ENCODE results near the gene KCNT1. TPM values are rescaled to one million over a fixed set of nuclear protein-coding genes. Genes with fewer than 3 reads are reported as not detected.
A peak's percentile ranks its signal among the peaks of the same experiment; 100 is the strongest.

KCNT1 gene
- not detected for total RNA-seq

DNA sequence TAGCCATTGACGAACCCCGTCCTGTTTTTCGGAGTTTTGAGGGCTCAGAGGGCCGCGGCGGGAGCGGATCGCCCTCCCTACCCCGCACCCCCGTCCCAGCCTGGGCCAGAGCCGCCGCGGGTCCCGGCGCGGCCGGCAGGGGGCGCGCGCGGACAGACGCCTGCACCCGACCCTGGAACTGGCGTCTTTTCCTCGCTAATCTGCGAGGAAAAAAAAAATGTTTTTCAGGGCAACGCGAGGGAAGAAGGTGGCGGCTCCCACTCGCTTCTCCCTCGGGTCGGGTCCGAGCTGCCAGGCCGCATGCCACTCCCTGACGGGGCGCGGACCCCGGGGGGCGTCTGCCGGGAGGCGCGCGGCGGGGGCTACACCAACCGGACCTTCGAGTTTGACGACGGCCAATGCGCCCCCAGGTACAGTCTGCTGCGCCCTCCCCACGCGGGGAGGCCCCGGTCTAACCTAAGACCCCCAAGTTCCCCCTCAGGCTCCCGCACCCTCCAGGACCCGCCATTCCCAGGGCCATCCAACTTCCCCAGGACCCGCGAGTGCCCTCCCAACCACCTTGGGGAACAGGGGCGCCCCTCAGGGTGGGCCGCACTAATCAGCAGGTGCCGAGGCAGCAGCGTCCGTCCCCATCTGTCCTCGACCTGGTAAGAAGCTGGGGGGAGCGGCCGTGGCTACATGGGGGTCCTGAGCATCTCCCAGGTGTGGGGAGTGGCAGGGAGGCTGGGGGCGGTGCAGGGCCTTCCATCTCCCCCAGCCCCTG is at the start of gene KCNT1:
KCNT1 (plus strand) TSS at position 227 of the 763 bp plus-strand sequence; CDS start at position 301, 74 bp downstream.
- DNase-seq: peak; percentile 65
- ChIA-PET POLR2A (no interaction called here), CTCF (interaction anchor here (0.7 to 1.1 kb wide), 3 partner anchors 13 to 1455 kb away, joined by 3 read pairs; no protein-coding TSS in a partner anchor)
- peak; percentile 84 for ATAC-seq
- H3K36me3 Mint-ChIP-seq (ENCODE audit: low read depth): no peaks in the 10 kb centered on the region
- intact Hi-C loops (cut with micrococcal nuclease): no loop called here
- no peaks in the 10 kb centered on the region for H3K9me3 Mint-ChIP-seq
- TF ChIP-seq, protein P1, sequence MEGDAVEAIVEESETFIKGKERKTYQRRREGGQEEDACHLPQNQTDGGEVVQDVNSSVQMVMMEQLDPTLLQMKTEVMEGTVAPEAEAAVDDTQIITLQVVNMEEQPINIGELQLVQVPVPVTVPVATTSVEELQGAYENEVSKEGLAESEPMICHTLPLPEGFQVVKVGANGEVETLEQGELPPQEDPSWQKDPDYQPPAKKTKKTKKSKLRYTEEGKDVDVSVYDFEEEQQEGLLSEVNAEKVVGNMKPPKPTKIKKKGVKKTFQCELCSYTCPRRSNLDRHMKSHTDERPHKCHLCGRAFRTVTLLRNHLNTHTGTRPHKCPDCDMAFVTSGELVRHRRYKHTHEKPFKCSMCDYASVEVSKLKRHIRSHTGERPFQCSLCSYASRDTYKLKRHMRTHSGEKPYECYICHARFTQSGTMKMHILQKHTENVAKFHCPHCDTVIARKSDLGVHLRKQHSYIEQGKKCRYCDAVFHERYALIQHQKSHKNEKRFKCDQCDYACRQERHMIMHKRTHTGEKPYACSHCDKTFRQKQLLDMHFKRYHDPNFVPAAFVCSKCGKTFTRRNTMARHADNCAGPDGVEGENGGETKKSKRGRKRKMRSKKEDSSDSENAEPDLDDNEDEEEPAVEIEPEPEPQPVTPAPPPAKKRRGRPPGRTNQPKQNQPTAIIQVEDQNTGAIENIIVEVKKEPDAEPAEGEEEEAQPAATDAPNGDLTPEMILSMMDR (IDR thresholded peaks at IDR 0.05): peak; percentile 93
- no peak within 1 kb of the TSS for H3K4me3 Mint-ChIP-seq
- peaks cover 14% of the 10 kb centered on the region for H3K27me3 Mint-ChIP-seq
- no peak within 1 kb of the TSS for H3K27ac Mint-ChIP-seq
- H3K4me1 Mint-ChIP-seq (ENCODE audit: low read depth): no peaks in the 10 kb centered on the region

DNA sequence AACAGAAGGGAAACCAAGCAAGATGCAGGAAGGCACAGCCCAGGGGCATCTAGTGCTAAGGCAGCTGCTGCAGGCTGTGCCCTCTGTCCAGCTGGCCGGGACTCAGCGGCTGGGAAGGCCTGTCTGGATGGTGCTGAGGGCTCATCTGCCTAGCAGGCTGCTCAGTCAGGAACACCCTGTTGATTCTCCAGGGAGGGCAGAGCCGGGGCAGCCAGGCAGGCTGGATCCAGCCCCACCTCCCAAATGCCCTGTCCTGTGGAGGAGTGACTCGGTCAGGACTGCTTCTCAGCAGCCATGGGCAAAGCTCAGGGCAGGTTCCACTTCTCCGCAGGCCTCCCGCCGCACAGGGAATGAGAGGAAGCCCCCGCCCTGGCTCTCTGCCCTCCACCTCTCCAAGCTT is 46.7 kb upstream of the KCNT1 start:
- CTCF ChIA-PET: interaction anchor here (1.4 kb wide), 1 partner anchor 13 kb away, joined by 3 read pairs; no protein-coding TSS in a partner anchor
- no peak for ATAC-seq
- DNase-seq: no peak
- no peak overlapping the region for H3K27ac Mint-ChIP-seq
- H3K9me3 Mint-ChIP-seq: peaks cover 2% of the 10 kb centered on the region
- TF ChIP-seq, protein P1 (IDR thresholded peaks at IDR 0.05): no peak
- H3K4me1 Mint-ChIP-seq (ENCODE audit: low read depth): no peaks in the 10 kb centered on the region
- no peak overlapping the region for H3K4me3 Mint-ChIP-seq
- H3K36me3 Mint-ChIP-seq (ENCODE audit: low read depth): no peaks in the 10 kb centered on the region
- intact Hi-C loops (cut with micrococcal nuclease): no loop called here
- H3K27me3 Mint-ChIP-seq: peaks cover 6% of the 10 kb centered on the region
- POLR2A ChIA-PET: no interaction called here

DNA sequence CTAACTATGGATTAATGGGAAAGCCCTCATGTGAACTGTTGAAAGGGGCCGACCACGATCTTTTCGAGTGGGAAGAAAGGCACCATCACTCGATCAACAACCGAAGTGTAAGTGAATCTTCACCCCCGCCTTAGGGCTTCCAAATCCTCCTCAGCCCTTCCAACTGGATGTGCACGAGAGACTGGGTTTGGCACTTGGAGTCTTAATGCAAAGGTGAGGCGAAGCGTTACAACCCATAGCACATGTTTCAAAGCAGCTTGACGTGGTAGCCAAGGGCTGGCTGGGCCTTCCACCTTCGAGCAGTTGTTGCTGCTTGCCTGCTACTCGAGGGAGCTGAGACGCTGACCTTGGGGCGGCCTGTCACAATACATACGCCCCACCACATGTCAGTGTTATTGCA is 44.6 kb upstream of the KCNT1 start:
- Mint-ChIP-seq H3K27ac (no peak overlapping the region), H3K4me3 (no peak overlapping the region), H3K27me3 (peaks cover 4% of the 10 kb centered on the region), H3K9me3 (no peaks in the 10 kb centered on the region), H3K36me3 (ENCODE audit: low read depth) (no peaks in the 10 kb centered on the region), H3K4me1 (ENCODE audit: low read depth) (no peaks in the 10 kb centered on the region)
- ATAC-seq (no peak), DNase-seq (no peak)
- POLR2A ChIA-PET: no interaction called here
- CTCF ChIA-PET: interaction anchor here (1.0 kb wide), 1 partner anchor 45 kb away, joined by 3 read pairs; the partner anchor contains the start of gene KCNT1
- TF ChIP-seq, protein P1 (IDR thresholded peaks at IDR 0.05): no peak
- intact Hi-C loops (cut with micrococcal nuclease): no loop called here

DNA sequence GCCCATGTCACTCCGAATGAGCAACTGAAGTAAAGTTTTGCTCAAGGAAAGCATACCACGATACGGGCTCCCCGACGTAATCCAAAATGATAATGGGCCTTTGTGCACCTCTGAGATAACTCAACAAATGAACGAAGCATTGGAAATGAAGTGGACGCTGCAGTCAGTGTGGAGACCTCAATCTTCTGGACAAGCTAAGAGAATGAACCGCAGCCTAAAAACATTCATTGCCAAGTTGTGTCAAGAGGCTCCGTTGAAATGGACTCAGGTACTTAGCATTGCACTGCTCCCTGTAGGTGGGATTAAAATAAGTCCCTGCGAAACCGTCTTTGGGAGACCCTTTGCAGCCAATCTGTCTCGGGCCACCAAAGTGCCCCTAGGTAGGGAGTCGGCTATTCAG is 42.7 kb upstream of the KCNT1 start:
- Mint-ChIP-seq H3K9me3 (no peaks in the 10 kb centered on the region), H3K4me1 (ENCODE audit: low read depth) (no peaks in the 10 kb centered on the region), H3K27ac (no peak overlapping the region), H3K4me3 (no peak overlapping the region), H3K27me3 (peaks cover 3% of the 10 kb centered on the region), H3K36me3 (ENCODE audit: low read depth) (no peaks in the 10 kb centered on the region)
- intact Hi-C loops (cut with micrococcal nuclease): no loop called here
- TF ChIP-seq, protein P1 (IDR thresholded peaks at IDR 0.05): no peak
- ATAC-seq: no peak
- ChIA-PET CTCF (no interaction called here), POLR2A (no interaction called here)
- no peak for DNase-seq

DNA sequence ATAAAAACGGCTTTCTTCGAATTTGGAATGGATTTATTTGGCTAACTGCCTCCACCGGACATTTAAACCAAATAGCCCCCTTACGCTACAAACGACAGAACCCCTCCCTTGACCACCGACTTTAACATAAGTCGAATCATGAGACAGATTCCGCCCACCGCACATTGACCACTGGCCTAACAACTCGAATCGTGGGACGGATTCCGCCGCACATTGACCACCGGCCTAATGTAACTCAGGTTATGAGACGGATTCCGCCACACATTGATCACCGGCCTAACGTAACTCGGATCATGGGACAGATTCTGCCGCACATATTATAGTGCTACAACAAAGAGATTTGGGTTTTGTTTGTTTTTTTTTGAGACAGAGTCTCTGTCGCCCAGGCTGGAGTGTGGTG is 41.6 kb upstream of the KCNT1 start:
- H3K36me3 Mint-ChIP-seq (ENCODE audit: low read depth): no peaks in the 10 kb centered on the region
- TF ChIP-seq, protein P1 (IDR thresholded peaks at IDR 0.05): no peak
- H3K4me1 Mint-ChIP-seq (ENCODE audit: low read depth): no peaks in the 10 kb centered on the region
- H3K9me3 Mint-ChIP-seq: no peaks in the 10 kb centered on the region
- intact Hi-C loops (cut with micrococcal nuclease): no loop called here
- CTCF ChIA-PET: no interaction called here
- no peak overlapping the region for H3K4me3 Mint-ChIP-seq
- POLR2A ChIA-PET: no interaction called here
- DNase-seq (no peak), ATAC-seq (no peak)
- H3K27ac Mint-ChIP-seq: no peak overlapping the region
- peaks cover 3% of the 10 kb centered on the region for H3K27me3 Mint-ChIP-seq
